Pons (tissue), 1 donor: ENCODE measurements around the gene PPM1H.
"Not testable (repeated sequence)": the region's sequence is repeated elsewhere in the genome, so short reads cannot be mapped to it uniquely, and the experiment has no call there.

ENCODE experiments used
- DNase-seq: peaks from one replicate; pipeline ENCODE4 v3.0.0-alpha.2; 2016; ENCODE audit warnings: low spot score

The PPM1H gene

GRCh38 chr12:62732861-62733427, 202.0 kb downstream of the PPM1H start:
- no peak for DNase-seq

- no peak for DNase-seq
Observed at GRCh38 chr12:62731055-62731820, 203.7 kb downstream of the PPM1H start.

- DNase-seq: no peak
Observed at GRCh38 chr12:62730649-62731048, 204.3 kb downstream of the PPM1H start.

GRCh38 chr12:62729579-62730544, 205.1 kb downstream of the PPM1H start:
- not testable (repeated sequence) for DNase-seq

- no peak for DNase-seq
Observed at GRCh38 chr12:62728741-62729140, 206.2 kb downstream of the PPM1H start.

GRCh38 chr12:62726471-62726980, 208.4 kb downstream of the PPM1H start:
- DNase-seq: no peak

GRCh38 chr12:62725781-62726180, 209.2 kb downstream of the PPM1H start:
- no peak for DNase-seq

GRCh38 chr12:62724947-62725451, 210.0 kb downstream of the PPM1H start:
- DNase-seq: no peak

- DNase-seq: no peak
Observed at GRCh38 chr12:62724285-62724684, 210.7 kb downstream of the PPM1H start.

- DNase-seq: no peak
Observed at GRCh38 chr12:62722971-62723680, 211.8 kb downstream of the PPM1H start.

- peak; percentile 86 for DNase-seq
Observed at GRCh38 chr12:62720661-62721330, 214.2 kb downstream of the PPM1H start.

- no peak for DNase-seq
Observed at GRCh38 chr12:62720025-62720424, 214.9 kb downstream of the PPM1H start.

- no peak for DNase-seq
Observed at GRCh38 chr12:62718762-62719426, 216.1 kb downstream of the PPM1H start.

GRCh38 chr12:62717643-62718042, 217.3 kb downstream of the PPM1H start:
- DNase-seq: no peak

- no peak for DNase-seq
Observed at GRCh38 chr12:62716866-62717525, 218.0 kb downstream of the PPM1H start.

- DNase-seq: no peak
Observed at GRCh38 chr12:62716037-62716436, 218.9 kb downstream of the PPM1H start.

- peak; percentile 81 for DNase-seq
Observed at GRCh38 chr12:62714774-62715721, 219.9 kb downstream of the PPM1H start.

- no peak for DNase-seq
Observed at GRCh38 chr12:62714181-62714773, 220.7 kb downstream of the PPM1H start.
